ENCODE results near the gene SOX9.
"Not testable (repeated sequence)": the region's sequence is repeated elsewhere in the genome, so short reads cannot be mapped to it uniquely, and the experiment has no call there.

Gene SOX9

DNA sequence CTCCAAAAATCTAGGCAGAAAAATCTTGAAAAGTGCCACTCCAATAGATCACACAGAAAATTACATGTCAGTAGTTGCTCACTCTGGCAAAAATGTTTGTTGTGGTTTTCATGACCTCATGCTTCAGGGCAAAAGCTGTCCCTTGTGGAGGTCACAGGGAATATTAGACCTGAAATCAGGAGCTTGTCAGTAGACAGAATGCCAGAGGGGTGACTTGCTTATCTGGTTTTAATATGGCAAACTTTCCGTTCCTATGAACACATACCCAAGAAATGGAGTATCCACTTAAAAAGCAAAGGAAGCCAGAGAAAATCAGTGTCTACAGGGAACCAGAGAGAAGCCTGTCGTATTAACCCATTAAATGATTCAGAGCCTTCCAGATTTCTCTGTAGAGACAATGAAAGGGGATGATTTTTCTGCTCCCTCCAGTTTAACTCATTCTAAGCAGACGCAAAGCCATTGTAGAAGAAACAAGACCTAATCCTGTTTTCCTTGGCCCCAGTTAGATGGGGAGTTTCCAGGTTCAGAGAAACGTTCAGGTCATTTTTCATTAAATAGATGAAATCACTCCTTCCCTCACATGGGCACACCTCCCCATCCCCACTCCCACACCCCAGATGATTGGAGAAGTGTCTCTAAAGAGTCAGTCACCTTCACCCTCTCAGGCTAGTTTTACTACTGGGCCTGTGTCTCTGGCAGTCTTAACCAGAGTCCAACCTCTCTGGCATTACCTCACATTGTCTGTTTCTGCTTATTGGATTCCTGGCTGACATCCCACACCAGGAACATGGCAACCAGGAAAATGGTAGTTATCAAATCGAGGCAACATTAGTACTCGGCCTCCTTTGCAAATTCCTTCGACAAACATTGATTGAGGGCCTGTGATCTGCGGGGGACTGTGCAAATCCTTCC, 6.0 kb downstream of the SOX9 start:
- Histone ChIP-seq H3K36me3 (replicated peaks) (no peaks in the 10 kb centered on the region), H3K9me3 (no peaks in the 10 kb centered on the region), H3K4me1 (no peaks in the 10 kb centered on the region), H3K4me3 (no peak overlapping the region), H3K27me3 (ENCODE audit: low read depth) (no peaks in the 10 kb centered on the region)
- in situ Hi-C loops (cut with MboI; ENCODE audit: low sequenced_read_pairs), result no loop called here
- no peak for DNase-seq (ENCODE audit: low spot score in 2 of 2)

GRCh38 chr17:72128039-72128438, 7.2 kb downstream of the SOX9 start:
- no peak overlapping the region for H3K4me3 ChIP-seq
- H3K4me1 ChIP-seq, result no peaks in the 10 kb centered on the region
- DNase-seq (ENCODE audit: low spot score in 2 of 2), result no peak
- no peaks in the 10 kb centered on the region for H3K27me3 ChIP-seq (ENCODE audit: low read depth)
- H3K9me3 ChIP-seq, result no peaks in the 10 kb centered on the region
- no peaks in the 10 kb centered on the region for H3K36me3 ChIP-seq (replicated peaks)
- in situ Hi-C loops (cut with MboI; ENCODE audit: low sequenced_read_pairs), result no loop called here

DNA sequence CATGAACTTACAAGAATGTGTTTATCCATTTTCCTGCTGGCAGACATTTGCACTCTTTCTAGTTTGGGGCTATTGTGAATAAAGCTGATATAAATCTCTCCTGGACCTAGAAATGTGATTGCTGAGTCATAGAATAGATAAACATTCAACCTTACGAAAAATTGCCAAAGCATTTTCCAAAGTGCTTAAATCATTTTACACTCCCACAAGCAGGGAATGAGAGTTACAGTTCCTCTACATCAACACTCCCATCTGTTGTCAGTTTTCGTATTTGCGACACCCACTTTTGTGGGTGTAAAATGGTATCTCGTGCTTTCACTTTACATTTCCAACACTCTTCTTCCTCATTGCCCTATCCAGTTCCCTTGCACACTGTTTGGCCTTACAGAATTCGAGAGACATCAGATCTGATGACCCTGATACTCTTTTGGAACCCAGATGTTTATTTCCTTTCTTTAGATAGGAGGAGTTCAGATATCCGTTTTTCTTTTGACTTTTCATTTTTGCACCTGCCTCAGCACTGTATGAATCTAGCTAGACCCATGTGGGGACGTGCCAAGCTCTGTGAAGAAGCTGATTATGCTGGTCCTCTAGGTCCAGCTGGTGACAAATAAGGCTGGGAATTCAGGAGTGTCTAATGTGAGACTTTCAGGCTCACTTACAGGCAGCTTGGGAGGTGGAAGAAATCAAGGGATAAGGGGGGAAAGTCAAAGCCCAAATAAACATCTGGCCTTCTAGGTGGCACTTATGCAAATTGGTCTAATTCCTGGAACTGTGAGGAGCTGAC, 14.0 kb downstream of the SOX9 start:
- H3K4me3 ChIP-seq, result no peak overlapping the region
- no peaks in the 10 kb centered on the region for H3K36me3 ChIP-seq (replicated peaks)
- in situ Hi-C loops (cut with MboI; ENCODE audit: low sequenced_read_pairs), result no loop called here
- no peaks in the 10 kb centered on the region for H3K9me3 ChIP-seq
- H3K27me3 ChIP-seq (ENCODE audit: low read depth), result no peaks in the 10 kb centered on the region
- no peaks in the 10 kb centered on the region for H3K4me1 ChIP-seq
- no peak for DNase-seq (ENCODE audit: low spot score in 2 of 2)

DNA sequence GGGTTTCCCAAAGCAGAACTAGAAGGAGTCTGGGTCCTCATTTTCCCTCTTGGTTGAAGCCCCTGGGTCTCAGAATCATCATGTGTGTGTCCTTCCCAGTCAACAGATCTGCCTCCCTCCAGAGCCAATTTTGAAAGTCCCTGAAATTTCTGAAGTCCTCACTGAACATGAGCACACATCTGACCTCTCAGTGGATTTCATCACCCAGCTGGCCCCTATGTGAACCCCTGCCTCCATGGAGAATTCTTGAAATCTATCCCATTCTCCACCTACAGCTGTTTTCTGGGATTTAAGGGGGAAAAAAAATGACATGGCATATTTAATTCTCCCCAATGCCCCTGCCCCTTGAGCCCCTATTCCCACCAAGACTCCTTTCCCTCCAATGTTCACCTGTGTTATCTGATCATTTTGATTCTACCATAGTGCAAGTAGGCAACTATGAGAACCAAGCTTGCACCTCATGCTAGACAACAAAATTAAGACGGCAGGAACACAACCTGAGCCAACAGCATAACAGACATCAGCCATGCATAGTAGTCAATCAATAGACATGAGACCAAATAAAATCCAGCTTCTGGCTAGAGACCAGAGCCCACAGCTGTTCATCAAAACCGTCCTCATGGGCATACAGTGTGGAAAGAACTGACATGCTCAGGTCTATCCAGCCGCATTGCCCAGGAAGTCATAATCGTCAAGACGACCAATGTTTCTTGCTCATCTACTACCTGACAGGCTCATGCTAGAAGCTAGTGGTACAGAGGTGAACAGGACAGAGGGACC, 14.9 kb downstream of the SOX9 start:
- Histone ChIP-seq H3K36me3 (replicated peaks) (no peaks in the 10 kb centered on the region), H3K4me1 (no peaks in the 10 kb centered on the region), H3K9me3 (no peaks in the 10 kb centered on the region), H3K4me3 (no peak overlapping the region), H3K27me3 (ENCODE audit: low read depth) (no peaks in the 10 kb centered on the region)
- no peak for DNase-seq (ENCODE audit: low spot score in 2 of 2)
- in situ Hi-C loops (cut with MboI; ENCODE audit: low sequenced_read_pairs), result no loop called here

- Histone ChIP-seq H3K9me3 (no peaks in the 10 kb centered on the region), H3K27me3 (ENCODE audit: low read depth) (no peaks in the 10 kb centered on the region), H3K4me1 (no peaks in the 10 kb centered on the region), H3K4me3 (no peak overlapping the region), H3K36me3 (replicated peaks) (no peaks in the 10 kb centered on the region)
- DNase-seq (ENCODE audit: low spot score in 2 of 2), result no peak
- in situ Hi-C loops (cut with MboI; ENCODE audit: low sequenced_read_pairs), result no loop called here
Measured at GRCh38 chr17:72136692-72137091, 15.9 kb downstream of the SOX9 start.

DNA sequence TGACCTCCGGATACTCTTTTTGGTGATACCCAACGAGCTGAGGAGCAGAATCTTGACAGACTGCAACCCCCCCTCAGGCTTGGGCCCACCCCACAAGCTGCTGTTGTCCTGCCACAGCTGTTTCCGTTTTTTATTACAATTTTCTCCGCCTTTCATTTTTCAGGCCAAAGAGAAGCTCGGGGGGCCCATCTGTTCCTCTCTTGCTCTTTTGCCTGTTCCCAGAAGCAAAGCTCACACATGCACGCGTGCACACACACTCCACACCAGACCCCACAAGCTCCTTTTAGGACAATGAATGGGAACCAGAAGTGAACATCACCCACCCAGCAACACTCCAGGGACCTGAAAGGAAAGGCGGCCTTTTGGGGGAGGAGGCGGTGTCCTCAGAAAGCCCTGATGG, 16.3 kb downstream of the SOX9 start:
- H3K27me3 ChIP-seq (ENCODE audit: low read depth), result no peaks in the 10 kb centered on the region
- no peak for DNase-seq (ENCODE audit: low spot score in 2 of 2)
- H3K4me3 ChIP-seq, result no peak overlapping the region
- in situ Hi-C loops (cut with MboI; ENCODE audit: low sequenced_read_pairs), result no loop called here
- H3K4me1 ChIP-seq, result no peaks in the 10 kb centered on the region
- H3K9me3 ChIP-seq, result no peaks in the 10 kb centered on the region
- H3K36me3 ChIP-seq (replicated peaks), result no peaks in the 10 kb centered on the region

- no peak for DNase-seq (ENCODE audit: low spot score in 2 of 2)
- H3K9me3 ChIP-seq, result no peaks in the 10 kb centered on the region
Measured at GRCh38 chr17:72139212-72139611, 18.4 kb downstream of the SOX9 start.

DNA sequence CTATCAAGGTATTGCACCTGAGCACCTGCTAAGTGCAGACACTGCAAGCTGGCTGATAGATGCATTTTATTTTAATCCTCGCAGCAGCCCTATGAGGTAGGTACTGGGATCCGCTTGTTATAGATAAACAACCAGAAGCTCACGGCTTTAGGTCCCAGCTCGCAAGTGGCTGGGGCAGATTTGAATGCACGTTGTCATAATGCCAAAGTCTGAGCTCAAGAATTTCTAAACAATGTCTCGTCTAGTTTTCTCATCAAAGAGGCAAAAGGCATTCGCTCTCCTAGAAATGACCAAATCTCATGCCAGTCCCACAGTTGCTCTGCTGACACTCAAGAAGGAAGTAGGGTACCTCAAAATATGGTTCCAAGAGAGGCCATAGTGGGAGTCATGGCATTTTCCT, 20.5 kb downstream of the SOX9 start:
- Histone ChIP-seq H3K9me3 (no peaks in the 10 kb centered on the region), H3K4me3 (no peak overlapping the region), H3K4me1 (no peaks in the 10 kb centered on the region), H3K36me3 (replicated peaks) (no peaks in the 10 kb centered on the region), H3K27me3 (ENCODE audit: low read depth) (no peaks in the 10 kb centered on the region)
- in situ Hi-C loops (cut with MboI; ENCODE audit: low sequenced_read_pairs), result no loop called here
- DNase-seq (ENCODE audit: low spot score in 2 of 2), result no peak

More at GRCh38 chr17:72139212-72139611, 18.4 kb downstream of the SOX9 start:
- in situ Hi-C loops (cut with MboI; ENCODE audit: low sequenced_read_pairs), result no loop called here
- Histone ChIP-seq H3K4me1 (no peaks in the 10 kb centered on the region), H3K4me3 (no peak overlapping the region), H3K36me3 (replicated peaks) (no peaks in the 10 kb centered on the region), H3K27me3 (ENCODE audit: low read depth) (no peaks in the 10 kb centered on the region)

GRCh38 chr17:72142097-72142496, 21.3 kb downstream of the SOX9 start:
- H3K36me3 ChIP-seq (replicated peaks); in situ Hi-C loops (cut with MboI; ENCODE audit: low sequenced_read_pairs); H3K27me3 ChIP-seq (ENCODE audit: low read depth); DNase-seq (ENCODE audit: low spot score in 2 of 2); H3K4me3 ChIP-seq; H3K9me3 ChIP-seq; H3K4me1 ChIP-seq: not testable (repeated sequence)

GRCh38 chr17:72142614-72143013, 21.8 kb downstream of the SOX9 start:
- no peaks in the 10 kb centered on the region for H3K4me1 ChIP-seq
- in situ Hi-C loops (cut with MboI; ENCODE audit: low sequenced_read_pairs), result no loop called here
- no peak overlapping the region for H3K4me3 ChIP-seq
- H3K27me3 ChIP-seq (ENCODE audit: low read depth), result no peaks in the 10 kb centered on the region
- DNase-seq (ENCODE audit: low spot score in 2 of 2), result no peak
- no peaks in the 10 kb centered on the region for H3K36me3 ChIP-seq (replicated peaks)
- H3K9me3 ChIP-seq, result no peaks in the 10 kb centered on the region

DNA sequence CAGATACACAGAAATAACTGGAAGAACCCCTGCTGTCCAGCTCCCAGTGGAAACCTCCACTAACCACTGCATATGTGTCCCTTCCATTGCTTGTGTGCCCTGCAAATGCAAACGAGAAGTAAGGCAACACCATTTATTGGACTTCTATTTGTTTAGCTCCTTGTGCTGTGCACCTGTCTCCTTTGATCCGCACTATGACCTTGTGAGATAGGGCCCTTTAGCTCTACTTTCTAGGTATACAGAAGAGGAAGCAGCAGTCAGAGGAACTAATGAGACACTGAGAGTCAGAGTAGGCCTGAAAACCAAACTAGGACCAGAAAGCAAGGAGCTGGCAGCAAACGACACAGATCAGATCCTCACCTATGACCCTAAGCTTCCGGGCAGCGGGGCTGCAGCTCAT, 22.4 kb downstream of the SOX9 start:
- no peak for DNase-seq (ENCODE audit: low spot score in 2 of 2)
- no peak overlapping the region for H3K4me3 ChIP-seq
- no peaks in the 10 kb centered on the region for H3K36me3 ChIP-seq (replicated peaks)
- in situ Hi-C loops (cut with MboI; ENCODE audit: low sequenced_read_pairs), result no loop called here
- no peaks in the 10 kb centered on the region for H3K9me3 ChIP-seq
- H3K27me3 ChIP-seq (ENCODE audit: low read depth), result no peaks in the 10 kb centered on the region
- H3K4me1 ChIP-seq, result no peaks in the 10 kb centered on the region

GRCh38 chr17:72144101-72144500, 23.3 kb downstream of the SOX9 start:
- Histone ChIP-seq H3K27me3 (ENCODE audit: low read depth) (no peaks in the 10 kb centered on the region), H3K36me3 (replicated peaks) (no peaks in the 10 kb centered on the region), H3K9me3 (no peaks in the 10 kb centered on the region), H3K4me1 (no peaks in the 10 kb centered on the region), H3K4me3 (no peak overlapping the region)
- no peak for DNase-seq (ENCODE audit: low spot score in 2 of 2)
- in situ Hi-C loops (cut with MboI; ENCODE audit: low sequenced_read_pairs), result no loop called here

- Histone ChIP-seq H3K27me3 (ENCODE audit: low read depth) (no peaks in the 10 kb centered on the region), H3K4me3 (no peak overlapping the region), H3K4me1 (no peaks in the 10 kb centered on the region), H3K9me3 (no peaks in the 10 kb centered on the region), H3K36me3 (replicated peaks) (no peaks in the 10 kb centered on the region)
- no peak for DNase-seq (ENCODE audit: low spot score in 2 of 2)
- in situ Hi-C loops (cut with MboI; ENCODE audit: low sequenced_read_pairs), result no loop called here
Measured at GRCh38 chr17:72145562-72145961, 24.7 kb downstream of the SOX9 start.

GRCh38 chr17:72145962-72146361, 25.1 kb downstream of the SOX9 start:
- in situ Hi-C loops (cut with MboI; ENCODE audit: low sequenced_read_pairs), result no loop called here
- Histone ChIP-seq H3K4me3 (no peak overlapping the region), H3K9me3 (no peaks in the 10 kb centered on the region), H3K27me3 (ENCODE audit: low read depth) (no peaks in the 10 kb centered on the region), H3K4me1 (no peaks in the 10 kb centered on the region), H3K36me3 (replicated peaks) (no peaks in the 10 kb centered on the region)
- DNase-seq (ENCODE audit: low spot score in 2 of 2), result no peak
